GM12878 (cell line): ENCODE measurements around the gene PPP2R2D. TPM values are rescaled to one million over a fixed set of nuclear protein-coding genes. Genes with fewer than 3 reads are reported as not detected.

Experiments used
- ATAC-seq: fragments of 200-7000 bp; cut with Tn5 transposase; 3 replicates; pipeline ENCODE4 v1.9.1; 2020; ENCODE audit warnings: mild to moderate bottlenecking, moderate library complexity
- BruUV-seq: library from RNA; stranded (reverse); fragments of 400-500 nt; replicated peaks from 2 replicates; lab custom pipeline; 2021; lab: Mats Ljungman, UMichigan
- CTCF ChIA-PET: fragments of 300-600 bp; sonication (Branson Sonifier 250); formaldehyde crosslinking; extraction: SDS; loops from one replicate; lab custom pipeline; 2021; ENCODE audit warnings: inconsistent platforms; lab: Yijun Ruan, JAX
- POLR2A ChIA-PET: fragments of 350-600 bp; formaldehyde crosslinking; extraction: SDS; loops from one replicate; lab custom pipeline; 2021; ENCODE audit warnings: inconsistent platforms; lab: Charles Lee
- RAD21 ChIA-PET: fragments of 300-600 bp; sonication (Branson Sonifier 250); formaldehyde crosslinking; loops from one replicate; lab custom pipeline; 2023; ENCODE audit warnings: antibody characterized with exemption; ENCODE audit not compliant: unreplicated experiment; lab: Charles Lee
- SMC1A ChIA-PET: fragments of 300-600 bp; sonication (Branson Sonifier 250); formaldehyde crosslinking; loops from one replicate; lab custom pipeline; 2023; ENCODE audit not compliant: unreplicated experiment, uncharacterized antibody; lab: Charles Lee
- DNase-seq: peaks from one replicate; pipeline ENCODE4 v3.0.0-alpha.2; 2011; ENCODE audit warnings: low read depth, low spot score
- FAIRE-seq: peaks from 3 replicates; lab custom pipeline; 2011; peaks lifted over from hg19 to GRCh38; lab: Jason Lieb, UNC
- H2AFZ ChIP-seq: 2 replicates; pipeline ENCODE4 v1.6.0; 2011; ENCODE audit warnings: low read depth, low read length, control low read depth; ENCODE audit not compliant: control insufficient read depth
- H3K27ac ChIP-seq: 2 replicates; pipeline ENCODE4 v1.5.1; 2011; ENCODE audit warnings: control low read depth; ENCODE audit not compliant: control insufficient read depth, insufficient read depth
- H3K27me3 ChIP-seq, 2 experiments: replicated peaks in 1 of 2; 2 replicates each; pipeline versions ENCODE4 v1.6.0 to v1.6.1; 2011; ENCODE audit warnings: low read length in 1 of 2; ENCODE audit not compliant: control insufficient read depth in 2 of 2, insufficient read depth in 2 of 2
- H3K36me3 ChIP-seq, 2 experiments: 2 replicates each; pipeline ENCODE4 v1.5.1; 2011; ENCODE audit warnings: low read length in 1 of 2; ENCODE audit not compliant: control insufficient read depth in 2 of 2, insufficient read depth in 2 of 2
- H3K4me1 ChIP-seq: 2 replicates; pipeline ENCODE4 v1.6.1; 2011; ENCODE audit warnings: mild to moderate bottlenecking, low read length, moderate library complexity, mixed read lengths; ENCODE audit not compliant: control insufficient read depth, insufficient read depth
- H3K4me2 ChIP-seq: 2 replicates; pipeline ENCODE4 v1.6.0; 2011; ENCODE audit warnings: control low read depth; ENCODE audit not compliant: control insufficient read depth, insufficient read depth
- H3K4me3 ChIP-seq: fragments of 200-600 bp; sonication (generic); 2 replicates; pipeline ENCODE4 v1.5.1; 2016
- H3K79me2 ChIP-seq: 2 replicates; pipeline ENCODE4 v1.6.0; 2011; ENCODE audit warnings: low read length; ENCODE audit not compliant: control insufficient read depth, insufficient read depth
- H3K9ac ChIP-seq: 2 replicates; pipeline ENCODE4 v1.8.0; 2011; ENCODE audit warnings: low read length, control low read depth, mixed read lengths; ENCODE audit not compliant: control insufficient read depth, insufficient read depth
- H3K9me3 ChIP-seq: replicated peaks from 3 replicates; pipeline ENCODE4 v1.5.1; 2011; ENCODE audit warnings: mild to moderate bottlenecking, low read length; ENCODE audit not compliant: control insufficient read depth, insufficient read depth
- H4K20me1 ChIP-seq: 2 replicates; pipeline ENCODE4 v1.6.0; 2011; ENCODE audit not compliant: control insufficient read depth, insufficient read depth
- CTCF ChIP-seq, 3 experiments: IDR thresholded peaks in 2 of 3; conservative IDR thresholded peaks in 1 of 3; 2 replicates each; pipeline ENCODE4 v1.5.1; 2011; ENCODE audit warnings: low read depth in 3 of 3, low read length in 3 of 3, mild to moderate bottlenecking in 3 of 3, control low read depth in 2 of 3, moderate library complexity in 2 of 3, inconsistent platforms in 1 of 3, mixed read lengths in 1 of 3; ENCODE audit not compliant: control insufficient read depth in 2 of 3, insufficient read depth in 1 of 3; ENCODE audit errors: extremely low read depth in 1 of 3
- JUND ChIP-seq: IDR thresholded peaks from 2 replicates; pipeline ENCODE4 v1.6.1; 2012; ENCODE audit warnings: low read depth, mild to moderate bottlenecking, low read length, improper control_type of control experiment, moderate library complexity
- MEF2B ChIP-seq: fragments of 450-650 bp; IDR thresholded peaks from 2 replicates; pipeline ENCODE4 v1.6.1; 2018; ENCODE audit warnings: mild to moderate bottlenecking, moderate library complexity; ENCODE audit not compliant: partially characterized antibody, poor library complexity, severe bottlenecking
- PAX8 ChIP-seq: fragments of 450-650 bp; IDR thresholded peaks from 2 replicates; pipeline ENCODE4 v1.6.1; 2017; ENCODE audit warnings: mild to moderate bottlenecking, moderate library complexity
- POLR2AphosphoS2 ChIP-seq: IDR thresholded peaks from 2 replicates; pipeline ENCODE4 v1.6.1; 2011; ENCODE audit warnings: low read depth, mild to moderate bottlenecking, low read length, improper control_type of control experiment, moderate library complexity
- RB1 ChIP-seq: fragments of 450-650 bp; formaldehyde crosslinking; IDR thresholded peaks from 2 replicates; pipeline ENCODE4 v1.6.1; 2017; ENCODE audit warnings: mild to moderate bottlenecking, borderline replicate concordance
- ZNF622 ChIP-seq: fragments of 450-650 bp; IDR thresholded peaks from 2 replicates; pipeline ENCODE4 v1.6.1; 2017; ENCODE audit warnings: mild to moderate bottlenecking, inconsistent platforms
- whole genome bisulfite sequencing: methylation state at CpG from one replicate; pipeline ENCODE4 v1.1.6; 2016; ENCODE audit warnings: low lambda C conversion rate; ENCODE audit not compliant: insufficient replicate concordance, insufficient coverage; ENCODE audit errors: missing lambda C conversion rate; 5-methylcytosine and 5-hydroxymethylcytosine counted together
- in situ Hi-C: fragments of 300-500 bp; cut with MboI; formaldehyde crosslinking; loops from 9 replicates; pipeline ENCODE4 v1.14.3; 2018; ENCODE audit warnings: mixed read lengths
- intact Hi-C: fragments of 100-400 bp; cut with micrococcal nuclease; formaldehyde crosslinking; loops from one replicate; pipeline ENCODE4 v1.14.2; 2022; ENCODE audit not compliant: unreplicated experiment
- polyA plus RNA-seq, 11 experiments: library from polyadenylated mRNA; depleted of rRNA in 4 of 11; unstranded in 6 of 11; stranded (reverse) in 5 of 11; fragments of >200 nt; fragmentation: Nextera tagmentation in 4 of 11; fragmentation: Illumina TruSeq in 1 of 11; extraction: Ambion mirVana in 4 of 11; extraction: Trizol in 1 of 11; gene quantifications; 1 replicate in 1 of 11; 2 replicates in 10 of 11; pipeline versions ENCODE4 v1.2.1 to v1.2.3, GENCODE V29; 2011 to 2016; ENCODE audit warnings: inconsistent platforms in 2 of 11, missing spikeins in 2 of 11, low read depth in 1 of 11
- total RNA-seq, 4 experiments: library from RNA; depleted of rRNA in 3 of 4; stranded (reverse); fragments of >200 nt in 3 of 4; fragmentation: Illumina TruSeq in 1 of 4; extraction: Trizol in 1 of 4; gene quantifications; 2 replicates each; pipeline versions ENCODE4 v1.2.1 to v1.2.3, GENCODE V29; 2013 to 2021

The PPP2R2D gene
- total and polyA plus RNA-seq, 10 of the 15 experiments (the other 5 are each of a cell fraction or from before 2014, with no cell fraction given), result 2.8 to 41.9 (median 21.8) TPM

- TF ChIP-seq MEF2B (no peak), JUND (no peak), POLR2AphosphoS2 (no peak), ZNF622 (no peak), CTCF (IDR thresholded peaks at IDR 0.05 in 2 of 3, conservative IDR thresholded peaks at IDR 0.05 in 1 of 3; ENCODE audit: control insufficient read depth in 2 of 3, extremely low read depth in 1 of 3, insufficient read depth in 1 of 3, low read depth in 3 of 3, low read length in 3 of 3) (no peak)
- TF ChIP-seq, all 136 proteins: peak for 0
Measured at GRCh38 chr10:131944976-131945695, 44.3 kb downstream of the PPP2R2D start (continued).

DNA sequence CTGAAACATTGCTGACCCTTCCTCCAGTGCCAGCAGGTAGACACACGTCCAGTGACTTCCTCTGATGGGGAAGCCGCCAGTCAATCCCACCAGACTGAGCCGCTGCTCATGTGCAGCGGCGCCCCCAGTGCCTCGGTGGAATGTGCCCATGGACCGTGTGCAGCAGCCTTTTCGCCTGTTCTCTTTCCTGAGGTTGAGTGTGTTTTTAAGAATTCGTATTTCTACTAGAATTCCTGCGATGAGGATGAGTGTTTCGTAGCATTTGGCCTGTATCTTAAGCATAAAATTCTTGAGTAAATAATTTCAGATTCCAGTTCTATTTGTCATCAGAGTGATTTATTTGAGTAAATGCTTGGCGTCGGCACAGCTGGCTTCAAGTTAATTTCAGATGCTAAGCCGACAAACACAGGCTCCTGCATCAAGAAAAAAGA lies 45.5 kb downstream of the PPP2R2D start:
- no TSS peak for BruUV-seq
- Histone ChIP-seq H3K9ac (no peak overlapping the region), H3K9me3 (no peaks in the 10 kb centered on the region), H3K4me3 (no peak overlapping the region), H2AFZ (no peak overlapping the region), H3K4me2 (no peak overlapping the region), H3K4me1 (no peaks in the 10 kb centered on the region), H3K27me3 (no peaks in the 10 kb centered on the region), H3K36me3 (peaks cover 31 to 32% of the 10 kb centered on the region in 2 experiments), H4K20me1 (no peaks in the 10 kb centered on the region), H3K27ac (no peak overlapping the region), H3K79me2 (no peaks in the 10 kb centered on the region)
- ATAC-seq, result no peak
- no peak for DNase-seq
- POLR2A ChIA-PET, result no interaction called here
- in situ Hi-C loops (no loop called here), intact Hi-C loops (no loop called here)
- TF ChIP-seq PAX8 (no peak), JUND (no peak), RB1 (no peak)
- no peak for FAIRE-seq
- RAD21 ChIA-PET, result no interaction called here
- CTCF ChIA-PET, result interaction anchor here (1.2 kb wide), 1 partner anchor 61 kb away, joined by 3 read pairs; no protein-coding TSS in a partner anchor
- SMC1A ChIA-PET, result interaction anchor here (0.7 kb wide), 1 partner anchor 820 kb away, joined by 3 read pairs; no protein-coding TSS in a partner anchor
- 97% methylated on average over 14 of the region's 14 CpGs for WGBS
